ENCODE measurements around the gene HRK. TPM values are rescaled to one million over a fixed set of nuclear protein-coding genes. Genes with fewer than 3 reads are reported as not detected.

The HRK gene
- total RNA-seq, 1 experiment from 2014 or later, result 0.59 TPM

DNA sequence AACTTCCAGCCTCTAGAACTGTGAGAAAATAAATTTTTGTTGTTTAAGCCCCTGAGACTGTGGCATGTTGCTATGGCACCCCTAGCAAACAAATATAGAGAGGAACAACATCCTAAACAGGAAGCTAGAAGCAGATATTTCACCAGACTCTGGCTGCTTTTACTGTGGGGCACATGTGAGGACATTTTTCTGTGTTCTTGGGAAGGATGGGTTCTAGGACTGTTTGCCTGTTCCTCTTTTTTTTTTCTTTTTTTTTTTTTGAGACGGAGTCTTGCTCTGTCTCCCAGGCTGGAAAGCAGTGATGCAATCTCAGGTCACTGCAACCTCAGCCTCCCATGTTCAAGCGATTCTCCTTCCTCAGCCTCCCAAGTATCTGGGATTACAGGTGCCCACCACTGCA lies 4.2 kb upstream of the HRK start:
- DNase-seq, result no peak
- Histone ChIP-seq H3K4me3 (ENCODE audit: insufficient read depth, low read depth, low read length) (no peak overlapping the region), H3K36me3 (replicated peaks; ENCODE audit: control insufficient read depth, insufficient read depth, low read length) (no peaks in the 10 kb centered on the region), H3K27me3 (ENCODE audit: control insufficient read depth, insufficient read depth, low read length) (peaks cover 27% of the 10 kb centered on the region)

- H3K36me3 ChIP-seq (replicated peaks; ENCODE audit: control insufficient read depth, insufficient read depth, low read length), result no peaks in the 10 kb centered on the region
- H3K4me3 ChIP-seq (ENCODE audit: insufficient read depth, low read depth, low read length), result no peak overlapping the region
- peaks cover 33% of the 10 kb centered on the region for H3K27me3 ChIP-seq (ENCODE audit: control insufficient read depth, insufficient read depth, low read length)
- DNase-seq, result no peak
These were observed 3.6 kb upstream of the HRK start for GRCh38 chr12:116884871-116885270.

- Histone ChIP-seq H3K36me3 (replicated peaks; ENCODE audit: control insufficient read depth, insufficient read depth, low read length) (no peaks in the 10 kb centered on the region), H3K4me3 (ENCODE audit: insufficient read depth, low read depth, low read length) (no peak overlapping the region), H3K27me3 (ENCODE audit: control insufficient read depth, insufficient read depth, low read length) (peaks cover 55% of the 10 kb centered on the region)
- peak; percentile 59 for DNase-seq
These were observed 1.5 kb upstream of the HRK start for GRCh38 chr12:116882742-116883141.

DNA sequence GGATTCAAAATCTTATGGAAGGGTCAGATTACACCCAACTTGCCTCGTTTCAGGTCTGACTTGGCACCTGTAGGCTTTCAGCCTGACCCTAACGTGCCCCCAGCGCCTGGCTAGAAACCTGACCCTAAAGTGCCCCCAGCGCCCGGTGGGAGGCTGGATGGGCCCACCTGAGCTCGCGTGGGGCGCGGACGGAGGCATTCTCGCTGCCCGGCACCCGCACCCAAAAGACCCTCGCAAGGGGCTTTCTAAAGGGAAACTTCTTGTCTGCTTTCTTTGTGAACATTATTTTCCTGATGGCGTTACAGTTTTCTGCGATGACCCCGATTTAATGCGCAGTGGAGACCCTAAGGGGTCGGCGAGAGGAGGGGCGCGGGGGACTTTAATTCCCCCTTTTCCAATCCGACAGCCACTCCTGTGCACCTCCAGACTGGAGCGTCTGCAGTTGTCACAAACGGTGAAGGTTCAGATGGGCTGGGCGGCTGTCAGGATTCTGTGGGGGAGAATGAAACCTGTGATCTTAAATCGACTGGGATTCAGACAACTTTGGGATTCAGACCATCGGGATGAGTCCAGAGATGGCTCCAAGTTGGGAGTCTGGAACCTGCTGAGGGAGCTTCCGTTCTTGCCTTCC lies 751 bp upstream of the HRK start:
- DNase-seq, result peak; percentile 68
- Histone ChIP-seq H3K36me3 (replicated peaks; ENCODE audit: control insufficient read depth, insufficient read depth, low read length) (no peaks in the 10 kb centered on the region), H3K4me3 (ENCODE audit: insufficient read depth, low read depth, low read length) (peak overlapping the region; percentile 71), H3K27me3 (ENCODE audit: control insufficient read depth, insufficient read depth, low read length) (peaks cover 62% of the 10 kb centered on the region)

- Histone ChIP-seq H3K4me3 (ENCODE audit: insufficient read depth, low read depth, low read length) (peak overlapping the region; percentile 71), H3K27me3 (ENCODE audit: control insufficient read depth, insufficient read depth, low read length) (peaks cover 68% of the 10 kb centered on the region), H3K36me3 (replicated peaks; ENCODE audit: control insufficient read depth, insufficient read depth, low read length) (no peaks in the 10 kb centered on the region)
- DNase-seq, result peak; percentile 88
These were observed 370 bp downstream of the HRK start for GRCh38 chr12:116880817-116881324.

GRCh38 chr12:116880213-116880816 lies 926 bp downstream of the HRK start:
- DNase-seq, result peak; percentile 61
- peaks cover 68% of the 10 kb centered on the region for H3K27me3 ChIP-seq (ENCODE audit: control insufficient read depth, insufficient read depth, low read length)
- peak overlapping the region; percentile 71 for H3K4me3 ChIP-seq (ENCODE audit: insufficient read depth, low read depth, low read length)
- no peaks in the 10 kb centered on the region for H3K36me3 ChIP-seq (replicated peaks; ENCODE audit: control insufficient read depth, insufficient read depth, low read length)

DNA sequence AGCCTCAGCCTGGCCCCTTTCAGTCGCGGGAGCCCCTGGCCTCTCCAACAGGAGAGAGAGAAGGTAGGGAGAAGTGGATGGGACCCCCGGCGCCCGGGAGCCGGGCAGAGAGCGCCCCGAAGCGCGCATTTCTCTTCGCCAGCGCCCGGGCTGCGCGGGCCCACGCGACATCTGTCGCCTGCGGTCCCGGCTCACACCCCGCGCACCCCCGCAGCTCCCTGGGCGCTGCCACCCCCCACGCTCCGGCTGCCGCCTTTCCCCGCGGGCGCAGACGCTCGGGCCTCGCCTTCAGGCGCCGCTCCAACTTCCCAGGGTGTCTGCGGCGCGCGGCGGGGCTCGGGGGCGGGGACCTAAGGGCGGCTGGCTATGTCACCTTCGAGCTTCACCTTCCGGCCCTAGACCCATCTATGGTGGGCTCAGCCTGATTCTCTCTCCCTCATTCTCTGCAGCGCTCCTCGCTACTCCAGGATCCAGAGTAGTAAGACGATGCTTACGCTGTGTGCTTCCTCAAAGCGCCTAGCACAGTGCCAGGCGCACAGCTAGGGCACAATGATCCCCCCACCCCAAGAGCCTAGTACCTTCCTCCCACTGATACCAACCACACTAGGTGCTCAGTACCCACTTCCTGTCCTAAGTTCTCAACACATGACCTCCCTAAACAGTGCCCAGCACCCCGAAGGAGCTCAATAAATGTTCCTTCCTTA lies 1.6 kb downstream of the HRK start:
- DNase-seq, result peak; percentile 62
- no peaks in the 10 kb centered on the region for H3K36me3 ChIP-seq (replicated peaks; ENCODE audit: control insufficient read depth, insufficient read depth, low read length)
- peak overlapping the region; percentile 71 for H3K4me3 ChIP-seq (ENCODE audit: insufficient read depth, low read depth, low read length)
- H3K27me3 ChIP-seq (ENCODE audit: control insufficient read depth, insufficient read depth, low read length), result peaks cover 68% of the 10 kb centered on the region

DNA sequence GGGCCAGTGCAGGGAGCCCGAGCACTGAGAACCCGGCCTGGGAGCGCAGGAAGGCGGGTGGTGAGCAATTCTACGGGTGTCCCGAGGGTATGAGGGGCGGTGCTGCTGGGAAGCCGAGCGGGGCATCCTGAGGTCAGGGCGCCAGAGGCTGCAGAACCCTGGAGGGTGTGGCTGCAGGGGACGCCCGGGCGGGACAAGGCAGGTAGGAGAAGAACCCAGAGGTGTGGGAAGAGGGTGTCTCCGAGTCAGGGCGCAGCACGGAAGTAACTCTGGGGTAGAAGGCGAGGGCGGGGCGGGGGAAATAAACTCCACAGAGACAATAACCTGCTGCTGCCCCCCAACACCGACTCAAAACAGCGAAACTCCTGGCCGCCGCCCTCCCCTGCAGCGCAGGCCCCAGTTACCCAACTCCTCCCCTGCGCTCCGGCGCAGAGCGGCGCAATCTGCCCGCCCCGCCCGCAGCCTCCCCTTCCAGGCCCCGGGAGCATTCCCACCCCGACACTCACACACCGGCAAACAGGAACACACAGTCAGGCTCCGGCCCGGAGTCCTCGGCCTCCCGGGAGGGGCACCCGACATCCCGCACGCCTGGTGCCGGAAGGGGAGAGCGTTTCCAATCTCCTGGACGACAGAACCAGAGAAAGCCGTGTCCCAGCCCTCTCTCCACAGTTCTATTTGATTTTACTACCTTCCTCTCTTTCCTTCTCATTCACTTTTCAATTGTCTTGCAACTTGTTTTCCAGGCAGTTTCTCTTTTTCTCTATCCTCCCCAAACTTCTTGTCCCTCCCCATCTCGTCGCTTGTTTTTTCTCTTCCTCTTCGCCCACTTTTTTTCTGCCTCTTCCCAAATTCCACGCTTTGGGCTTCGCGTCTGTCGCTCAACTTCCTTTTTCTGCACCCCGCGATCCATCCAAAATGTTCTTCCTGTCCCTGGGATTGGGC lies 2.4 kb downstream of the HRK start:
- peak; percentile 88 for DNase-seq
- H3K36me3 ChIP-seq (replicated peaks; ENCODE audit: control insufficient read depth, insufficient read depth, low read length), result no peaks in the 10 kb centered on the region
- H3K27me3 ChIP-seq (ENCODE audit: control insufficient read depth, insufficient read depth, low read length), result peaks cover 68% of the 10 kb centered on the region
- peak overlapping the region; percentile 71 for H3K4me3 ChIP-seq (ENCODE audit: insufficient read depth, low read depth, low read length)

GRCh38 chr12:116876151-116876869 lies 4.9 kb downstream of the HRK start:
- Histone ChIP-seq H3K27me3 (ENCODE audit: control insufficient read depth, insufficient read depth, low read length) (peaks cover 45% of the 10 kb centered on the region), H3K36me3 (replicated peaks; ENCODE audit: control insufficient read depth, insufficient read depth, low read length) (no peaks in the 10 kb centered on the region), H3K4me3 (ENCODE audit: insufficient read depth, low read depth, low read length) (peak overlapping the region; percentile 36; the same call in 1 of the 2 replicates)
- DNase-seq, result peak; percentile 83

GRCh38 chr12:116874324-116874995 lies 6.8 kb downstream of the HRK start:
- Histone ChIP-seq H3K36me3 (replicated peaks; ENCODE audit: control insufficient read depth, insufficient read depth, low read length) (no peaks in the 10 kb centered on the region), H3K4me3 (ENCODE audit: insufficient read depth, low read depth, low read length) (no peak overlapping the region), H3K27me3 (ENCODE audit: control insufficient read depth, insufficient read depth, low read length) (peaks cover 31% of the 10 kb centered on the region)
- DNase-seq, result no peak

GRCh38 chr12:116870306-116870705 lies 10.9 kb downstream of the HRK start:
- no peaks in the 10 kb centered on the region for H3K27me3 ChIP-seq (ENCODE audit: control insufficient read depth, insufficient read depth, low read length)
- no peak for DNase-seq
- no peak overlapping the region for H3K4me3 ChIP-seq (ENCODE audit: insufficient read depth, low read depth, low read length)
- H3K36me3 ChIP-seq (replicated peaks; ENCODE audit: control insufficient read depth, insufficient read depth, low read length), result no peaks in the 10 kb centered on the region

DNA sequence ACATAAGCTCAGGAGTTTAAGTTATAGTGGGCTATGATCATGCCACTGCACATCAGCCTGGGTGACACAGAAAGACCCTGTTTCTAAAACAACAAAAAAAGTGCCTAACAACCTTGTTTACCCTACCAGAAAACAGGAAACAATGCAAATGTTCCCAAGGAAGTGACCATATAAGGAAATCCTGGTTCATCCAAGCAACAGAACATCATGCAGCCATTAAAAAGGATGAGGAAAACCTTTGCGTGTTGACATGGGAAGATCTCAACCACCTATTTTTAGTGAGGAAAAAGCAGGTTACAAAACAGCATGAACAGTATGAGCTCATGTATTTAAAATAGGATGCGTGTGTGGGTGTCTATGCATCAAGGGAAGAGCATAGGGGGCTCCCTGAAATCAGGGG lies 13.7 kb downstream of the HRK start:
- no peak overlapping the region for H3K4me3 ChIP-seq (ENCODE audit: insufficient read depth, low read depth, low read length)
- no peak for DNase-seq
- no peaks in the 10 kb centered on the region for H3K36me3 ChIP-seq (replicated peaks; ENCODE audit: control insufficient read depth, insufficient read depth, low read length)
- no peaks in the 10 kb centered on the region for H3K27me3 ChIP-seq (ENCODE audit: control insufficient read depth, insufficient read depth, low read length)

DNA sequence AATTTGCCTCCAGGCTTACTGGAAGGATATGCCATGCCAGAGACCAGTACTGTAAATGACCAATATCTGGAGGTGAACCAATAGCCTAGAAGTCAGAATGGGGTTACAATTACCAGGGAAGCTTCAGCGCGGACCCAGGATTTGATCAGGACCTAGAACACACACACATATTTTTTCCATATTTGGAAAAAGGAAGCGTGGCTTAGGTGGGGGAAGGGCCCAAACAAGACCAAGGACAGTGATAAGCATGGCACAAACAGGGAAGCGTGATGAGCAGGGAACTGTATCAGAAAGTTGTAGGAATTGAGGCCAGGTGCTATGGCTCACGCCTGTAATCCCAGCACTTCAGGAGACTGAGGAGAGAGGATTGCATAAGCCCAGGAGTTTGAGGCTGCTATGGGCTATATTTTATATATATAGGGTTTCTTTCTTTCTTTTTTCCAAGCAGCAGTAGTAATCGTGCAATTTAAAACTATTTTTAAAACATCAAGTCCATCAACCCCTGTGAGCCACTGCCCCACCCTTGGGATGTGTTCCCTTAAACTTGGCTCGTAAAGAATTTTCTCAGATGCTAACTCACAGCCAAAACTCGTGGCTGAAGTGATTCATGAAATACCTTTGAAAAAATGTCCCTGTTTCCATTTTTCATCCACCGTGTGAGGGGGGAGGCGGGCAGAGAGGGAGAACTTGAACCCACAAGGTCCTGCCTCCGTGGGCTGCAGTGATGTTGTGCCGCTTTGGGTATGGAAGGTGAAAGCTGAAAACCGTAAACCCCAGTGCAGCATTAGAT lies 16.7 kb downstream of the HRK start:
- Histone ChIP-seq H3K36me3 (replicated peaks; ENCODE audit: control insufficient read depth, insufficient read depth, low read length) (no peaks in the 10 kb centered on the region), H3K27me3 (ENCODE audit: control insufficient read depth, insufficient read depth, low read length) (no peaks in the 10 kb centered on the region), H3K4me3 (ENCODE audit: insufficient read depth, low read depth, low read length) (no peak overlapping the region)
- DNase-seq, result no peak

Data from H7 (cell line).